DOHH2 (cell line): ENCODE results near the gene ZBTB7C.

ENCODE experiments used
- H3F3A ChIP-seq: fragments of 200-600 bp; sonication (generic), shearing (Covaris generic); 2 replicates; pipeline ENCODE4 v1.6.0; 2016; ENCODE audit warnings: antibody characterized with exemption, mild to moderate bottlenecking; ENCODE audit not compliant: control insufficient read depth, insufficient read depth
- H3K27ac ChIP-seq: fragments of 200-600 bp; sonication (generic); 2 replicates; pipeline ENCODE4 v1.5.1; 2014; ENCODE audit warnings: low read depth, mild to moderate bottlenecking, low read length, moderate library complexity
- H3K27me3 ChIP-seq: fragments of 200-600 bp; sonication (generic); 2 replicates; pipeline ENCODE4 v1.6.1; 2014; ENCODE audit warnings: mild to moderate bottlenecking, low read length, mixed read lengths; ENCODE audit not compliant: control insufficient read depth
- H3K36me3 ChIP-seq: fragments of 200-600 bp; sonication (generic); 2 replicates; pipeline ENCODE4 v1.6.1; 2014; ENCODE audit warnings: mild to moderate bottlenecking, low read length, moderate library complexity, mixed read lengths; ENCODE audit not compliant: control insufficient read depth
- H3K4me1 ChIP-seq: fragments of 200-600 bp; sonication (generic); 2 replicates; pipeline ENCODE4 v1.6.1; 2014; ENCODE audit warnings: mild to moderate bottlenecking, low read length, mixed read lengths; ENCODE audit not compliant: control insufficient read depth
- H3K4me2 ChIP-seq: fragments of 200-600 bp; sonication (generic); 2 replicates; pipeline ENCODE4 v1.6.0; 2014; ENCODE audit warnings: mild to moderate bottlenecking, low read length, moderate library complexity
- H3K4me3 ChIP-seq: fragments of 200-600 bp; sonication (generic); 2 replicates; pipeline ENCODE4 v1.5.1; 2014; ENCODE audit warnings: mild to moderate bottlenecking, low read length, mixed read lengths
- H3K79me2 ChIP-seq: fragments of 200-600 bp; sonication (generic); 2 replicates; pipeline ENCODE4 v1.6.1; 2014; ENCODE audit warnings: mild to moderate bottlenecking, low read length, mixed read lengths; ENCODE audit not compliant: control insufficient read depth
- H3K9me2 ChIP-seq: fragments of 200-600 bp; sonication (generic); replicated peaks from 2 replicates; pipeline ENCODE4 v1.6.1; 2014; ENCODE audit warnings: mild to moderate bottlenecking, low read length, mixed read lengths; ENCODE audit not compliant: control insufficient read depth
- H3K9me3 ChIP-seq: fragments of 200-600 bp; sonication (generic); 2 replicates; pipeline ENCODE4 v1.6.1; 2014; ENCODE audit warnings: antibody characterized with exemption, low read length, mixed read lengths; ENCODE audit not compliant: control insufficient read depth, insufficient read depth
- H4K20me1 ChIP-seq: fragments of 200-600 bp; sonication (generic); 2 replicates; pipeline ENCODE4 v1.6.0; 2014; ENCODE audit warnings: low read depth, mild to moderate bottlenecking, antibody characterized with exemption, low read length, moderate library complexity; ENCODE audit not compliant: control insufficient read depth, insufficient read depth
- CTCF ChIP-seq: fragments of 200-600 bp; sonication (generic); IDR thresholded peaks from one replicate; pipeline ENCODE4 v1.5.1; 2014; ENCODE audit warnings: antibody characterized with exemption, mild to moderate bottlenecking, low read depth, low read length; ENCODE audit not compliant: poor library complexity, severe bottlenecking
- EZH2phosphoT487 ChIP-seq: fragments of 200-600 bp; sonication (generic); IDR thresholded peaks from 2 replicates; pipeline ENCODE4 v1.6.1; 2017; ENCODE audit warnings: borderline replicate concordance, mild to moderate bottlenecking, antibody characterized with exemption, low read length, moderate library complexity, mixed read lengths

ZBTB7C gene

GRCh38 chr18:48324651-48325050 lies 84.5 kb downstream of the ZBTB7C start:
- H3K4me2 ChIP-seq = no peak overlapping the region
- no peaks in the 10 kb centered on the region for H3K9me2 ChIP-seq
- H3K4me3 ChIP-seq = no peak overlapping the region
- H3K27ac ChIP-seq = no peak overlapping the region
- no peaks in the 10 kb centered on the region for H3K4me1 ChIP-seq
- TF ChIP-seq EZH2phosphoT487 (no peak), CTCF (no peak)
- H4K20me1 ChIP-seq = no peaks in the 10 kb centered on the region
- H3K36me3 ChIP-seq = no peaks in the 10 kb centered on the region
- no peaks in the 10 kb centered on the region for H3K9me3 ChIP-seq
- no peaks in the 10 kb centered on the region; the same call in 1 of the 2 replicates for H3K27me3 ChIP-seq
- no peaks in the 10 kb centered on the region for H3F3A ChIP-seq
- H3K79me2 ChIP-seq = no peaks in the 10 kb centered on the region

- no peaks in the 10 kb centered on the region for H3F3A ChIP-seq
- H3K36me3 ChIP-seq = no peaks in the 10 kb centered on the region
- no peaks in the 10 kb centered on the region for H3K9me3 ChIP-seq
- H3K4me3 ChIP-seq = no peak overlapping the region
- no peaks in the 10 kb centered on the region; the same call in 1 of the 2 replicates for H3K27me3 ChIP-seq
- no peaks in the 10 kb centered on the region for H4K20me1 ChIP-seq
- TF ChIP-seq CTCF = no peak
- no peak for TF ChIP-seq EZH2phosphoT487
- no peaks in the 10 kb centered on the region for H3K79me2 ChIP-seq
- no peaks in the 10 kb centered on the region for H3K9me2 ChIP-seq
- no peak overlapping the region for H3K4me2 ChIP-seq
- no peak overlapping the region for H3K27ac ChIP-seq
- no peaks in the 10 kb centered on the region for H3K4me1 ChIP-seq
Observed at GRCh38 chr18:48323151-48323550, 86.0 kb downstream of the ZBTB7C start.

- no peaks in the 10 kb centered on the region for H3F3A ChIP-seq
- H3K4me1 ChIP-seq = no peaks in the 10 kb centered on the region
Observed at GRCh38 chr18:48321536-48321935, 87.6 kb downstream of the ZBTB7C start.

More at GRCh38 chr18:48321536-48321935, 87.6 kb downstream of the ZBTB7C start:
- H3K36me3 ChIP-seq = no peaks in the 10 kb centered on the region
- H3K4me3 ChIP-seq = no peak overlapping the region
- TF ChIP-seq EZH2phosphoT487 (no peak), CTCF (no peak)
- H3K27ac ChIP-seq = no peak overlapping the region
- no peaks in the 10 kb centered on the region for H3K79me2 ChIP-seq
- H3K9me2 ChIP-seq = no peaks in the 10 kb centered on the region
- H4K20me1 ChIP-seq = no peaks in the 10 kb centered on the region
- no peaks in the 10 kb centered on the region for H3K9me3 ChIP-seq
- no peaks in the 10 kb centered on the region; the same call in 1 of the 2 replicates for H3K27me3 ChIP-seq
- H3K4me2 ChIP-seq = no peak overlapping the region
